GM18951 (cell line): ENCODE data around the gene POLR3GL.
A peak's percentile ranks its signal among the peaks of the same experiment; 100 is the strongest.

ENCODE experiments used
- POLR2A ChIP-seq: IDR thresholded peaks from 4 replicates; pipeline ENCODE4 v1.6.1; 2011; ENCODE audit warnings: mild to moderate bottlenecking; ENCODE audit not compliant: insufficient read length, insufficient read depth; ENCODE audit errors: extremely low read depth
- in situ Hi-C: fragments of 300-500 bp; cut with MboI; formaldehyde crosslinking; loops from one replicate; pipeline ENCODE4 v1.12.0; 2022; ENCODE audit warnings: low sequenced_read_pairs, mixed read lengths, inconsistent platforms; ENCODE audit not compliant: unreplicated experiment

Gene POLR3GL

DNA sequence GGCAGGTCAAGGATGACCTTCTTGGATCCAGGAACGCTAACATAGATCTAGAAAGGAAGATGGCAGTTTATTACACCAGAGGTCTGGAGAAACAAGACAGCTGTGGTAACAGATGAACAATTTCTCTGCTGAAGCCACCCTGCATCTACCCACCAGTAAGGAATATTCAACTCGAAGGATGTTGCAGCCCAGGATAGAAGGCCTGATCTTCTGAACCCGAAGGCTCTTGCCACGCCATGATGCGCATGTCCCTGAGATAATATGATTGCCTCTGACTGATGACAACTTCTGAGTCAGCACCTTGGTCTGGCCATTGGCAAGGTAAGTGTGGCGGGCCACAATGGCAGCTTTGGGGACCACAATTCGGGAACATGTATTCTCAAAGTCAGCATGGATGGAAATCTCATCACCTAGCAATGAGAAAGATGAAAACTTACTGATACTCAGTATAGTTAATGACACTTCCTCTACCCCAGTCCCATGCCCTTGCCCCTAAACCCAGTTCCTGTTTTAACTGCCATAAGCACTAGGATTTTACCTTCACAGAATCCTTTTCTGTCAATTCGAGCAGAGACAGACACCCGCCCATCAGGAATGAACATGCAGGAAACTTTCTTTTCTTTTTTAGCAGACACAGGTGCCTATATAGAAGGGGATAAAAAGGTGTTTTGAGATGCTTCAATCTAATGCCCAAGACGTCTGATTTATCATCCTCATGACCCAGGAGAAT, 30.1 kb downstream of the POLR3GL start:
- in situ Hi-C loops: no loop called here
- peak; percentile 28 for TF ChIP-seq POLR2A

DNA sequence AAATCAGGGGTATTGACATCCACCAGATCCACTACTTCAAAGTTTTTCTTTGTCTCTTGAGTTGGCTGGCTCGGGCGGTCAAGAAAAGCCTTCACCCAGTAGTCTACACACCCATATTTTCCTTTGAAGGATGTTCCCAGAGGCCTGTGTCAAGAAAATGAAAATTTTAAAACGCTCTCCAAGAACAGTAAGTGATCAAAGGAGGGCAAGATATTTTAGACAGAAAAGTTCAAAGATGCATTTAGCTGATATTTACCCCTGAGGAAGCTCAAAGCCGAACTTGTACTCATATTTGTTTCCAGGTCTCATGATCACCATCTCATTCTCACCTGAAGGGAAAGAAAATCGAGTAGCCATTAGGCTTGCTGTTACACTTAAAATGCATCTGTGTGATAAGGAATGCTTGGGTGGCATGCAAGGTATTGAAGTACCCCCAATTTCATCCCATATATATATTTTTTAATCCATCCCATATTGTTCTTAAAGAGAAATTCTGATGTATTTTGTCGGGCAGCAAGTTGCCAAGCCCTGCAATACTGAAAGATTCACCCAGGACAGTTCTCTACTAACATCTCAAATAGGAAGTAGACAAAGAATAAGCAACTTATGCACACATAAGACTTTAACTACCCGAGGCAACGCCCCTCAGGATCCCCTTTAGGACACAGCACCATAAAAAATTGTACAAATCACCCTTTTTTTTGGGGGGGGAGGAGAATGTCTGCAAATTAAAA, 30.8 kb downstream of the POLR3GL start:
- no peak for TF ChIP-seq POLR2A
- in situ Hi-C loops: no loop called here

DNA sequence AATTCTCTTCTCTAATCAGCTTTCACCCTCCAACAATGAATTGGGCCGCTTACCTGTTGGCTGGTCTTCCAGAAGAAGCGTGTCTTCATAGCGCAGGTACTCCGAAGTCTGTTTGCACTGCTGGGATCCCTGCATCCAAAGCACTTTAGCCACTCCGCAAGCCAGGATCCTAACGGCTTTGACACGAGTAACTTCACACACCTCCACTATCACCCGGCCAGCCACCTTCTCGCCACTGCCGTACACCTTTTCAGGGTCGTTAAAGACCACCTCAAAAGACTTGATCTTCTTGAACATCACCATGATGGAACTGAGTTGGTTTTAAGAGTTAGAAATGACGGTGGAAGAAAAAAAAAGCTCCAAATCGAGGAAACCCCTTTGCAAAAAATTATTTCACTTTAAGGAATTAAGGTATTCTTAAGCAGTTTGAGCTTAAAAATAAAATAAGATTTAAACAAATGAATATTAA, 31.5 kb downstream of the POLR3GL start:
- no peak for TF ChIP-seq POLR2A
- in situ Hi-C loops: no loop called here

DNA sequence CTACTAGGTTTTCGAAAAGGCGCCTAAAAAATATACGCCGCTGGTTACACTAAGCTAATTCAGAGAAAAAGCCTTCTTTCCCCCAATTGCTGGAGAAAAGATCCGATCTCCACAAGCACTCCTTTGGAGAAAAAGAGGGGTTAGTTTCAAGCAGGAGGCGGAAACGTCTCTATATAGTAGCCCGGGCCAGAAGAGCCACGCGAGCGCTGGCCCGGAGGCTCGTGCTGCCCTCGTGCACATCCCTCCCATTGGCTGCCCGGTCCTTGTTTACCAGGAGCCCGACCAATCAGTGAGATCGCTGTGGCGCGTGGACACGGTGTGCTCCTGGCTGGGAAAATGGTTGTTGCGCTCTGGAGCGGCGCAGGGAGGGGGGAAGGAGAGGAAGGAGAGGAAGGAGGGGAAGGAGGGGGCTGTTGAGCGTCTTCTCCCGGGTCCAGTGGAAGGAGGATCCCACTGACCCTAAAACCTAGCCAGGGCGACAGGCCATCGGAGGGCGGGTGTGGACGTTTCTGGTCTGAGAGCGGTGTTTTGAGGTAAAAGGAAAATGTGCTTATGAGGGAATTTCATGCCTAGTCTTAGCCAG, 32.0 kb downstream of the POLR3GL start, which contains the start of gene TXNIP:
Gene TXNIP, minus strand, starts transcription at position 147 of the 583 bp plus-strand sequence. CDS start 313 bp downstream, outside the sequence.
- TF ChIP-seq POLR2A: peak; percentile 71
- in situ Hi-C loops: no loop called here

DNA sequence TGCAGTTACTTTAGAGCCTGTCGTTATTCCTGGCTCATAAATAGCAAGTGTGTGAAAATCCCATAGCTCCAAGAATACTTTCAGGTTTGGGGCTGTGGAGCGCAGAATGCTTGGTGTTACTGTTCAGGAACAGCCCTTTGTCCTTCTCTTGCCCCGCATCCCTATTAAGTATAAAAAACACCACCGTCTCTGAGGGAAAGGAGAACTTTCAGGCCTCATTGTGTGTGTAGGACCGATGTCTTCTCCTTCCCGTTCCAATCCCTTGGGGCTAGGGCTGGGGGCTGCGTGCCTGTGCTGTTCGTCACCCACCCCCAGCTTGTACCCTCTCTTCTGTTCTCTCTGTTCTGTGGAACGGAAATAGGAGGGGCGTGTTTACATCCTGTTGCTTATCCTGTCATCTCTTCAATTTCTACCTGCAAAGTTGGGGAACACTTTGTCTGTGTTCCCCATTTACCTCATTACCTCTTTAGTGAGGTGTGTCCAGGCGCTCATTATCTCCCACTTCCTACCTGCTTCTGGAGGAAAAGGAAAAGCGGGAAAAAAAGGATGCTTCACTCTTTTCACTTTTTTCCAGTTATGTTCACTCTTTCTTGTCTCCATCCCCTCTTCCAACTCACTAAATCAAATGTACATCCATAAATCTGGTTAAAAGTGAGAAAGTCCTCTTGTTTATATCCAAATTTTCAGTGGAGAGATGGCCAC, 32.7 kb downstream of the POLR3GL start:
- in situ Hi-C loops: no loop called here
- peak; percentile 41 for TF ChIP-seq POLR2A

DNA sequence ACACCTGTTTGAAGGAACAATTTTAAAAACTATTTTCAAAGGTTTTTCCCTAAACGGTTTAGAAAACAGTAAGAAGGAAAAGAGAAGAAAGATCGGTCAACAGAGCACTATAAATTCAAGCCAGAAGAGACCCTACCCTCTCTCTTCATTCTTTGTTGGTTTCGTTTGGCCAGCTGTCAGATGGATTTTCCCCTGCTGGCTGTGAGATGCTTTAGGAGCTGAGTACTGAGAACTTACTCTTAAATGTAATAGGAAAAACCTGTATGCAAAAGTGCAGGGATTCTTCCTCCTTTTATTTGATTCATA, 33.2 kb downstream of the POLR3GL start:
- in situ Hi-C loops: no loop called here
- no peak for TF ChIP-seq POLR2A

DNA sequence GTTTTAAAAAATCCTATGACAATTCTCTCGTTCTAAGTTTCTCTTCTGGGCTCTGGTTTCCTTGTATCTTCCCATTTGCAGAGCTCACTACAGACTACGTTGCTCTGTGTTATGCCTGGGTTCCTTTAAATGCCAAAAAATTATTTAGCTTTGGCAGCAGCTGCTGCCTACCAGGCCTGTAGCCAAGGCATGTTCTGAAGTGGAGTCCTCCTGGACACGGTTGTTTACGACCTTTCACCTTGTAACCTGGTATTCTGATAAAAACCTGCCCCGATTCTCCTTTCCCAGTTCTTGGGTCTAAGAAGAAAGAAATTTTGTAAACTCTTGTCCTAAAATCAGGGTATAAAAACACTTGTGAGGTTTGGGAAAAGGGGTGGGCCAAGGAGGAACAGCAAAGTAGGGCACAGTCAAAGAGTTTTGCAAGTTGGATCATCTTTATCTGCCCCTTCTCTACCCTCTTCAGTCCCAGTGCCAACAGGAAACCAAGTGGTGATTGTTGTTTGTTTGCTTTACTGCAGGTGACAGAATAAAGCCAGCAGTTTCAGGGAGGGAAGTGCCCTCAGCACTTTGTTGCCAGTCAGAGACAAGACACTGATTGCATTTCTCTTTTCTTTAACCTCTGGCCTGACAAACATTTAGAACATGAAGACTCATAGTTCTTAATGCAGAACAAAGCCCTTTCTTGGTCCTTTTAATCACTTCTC, 35.0 kb downstream of the POLR3GL start:
- in situ Hi-C loops: no loop called here
- TF ChIP-seq POLR2A: no peak

DNA sequence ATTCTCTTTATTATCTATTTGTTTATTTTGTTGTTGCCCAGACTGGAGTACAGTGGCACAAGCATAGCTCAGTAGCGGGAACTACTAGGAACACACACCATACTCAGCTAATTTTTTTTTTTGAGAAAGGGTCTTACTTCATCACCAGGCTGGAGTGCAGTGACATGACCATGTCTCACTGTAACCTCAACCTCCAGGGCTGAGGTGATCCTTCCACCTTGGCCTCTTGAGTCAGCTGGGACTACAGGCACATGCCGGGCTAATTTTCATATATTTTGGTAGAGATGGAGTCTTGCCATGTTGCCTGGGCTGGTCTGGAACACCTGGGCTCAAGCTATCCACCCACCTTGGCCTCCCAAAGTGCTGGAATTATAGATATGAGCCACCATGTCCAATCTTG, 37.2 kb downstream of the POLR3GL start:
- TF ChIP-seq POLR2A: no peak
- in situ Hi-C loops: no loop called here

DNA sequence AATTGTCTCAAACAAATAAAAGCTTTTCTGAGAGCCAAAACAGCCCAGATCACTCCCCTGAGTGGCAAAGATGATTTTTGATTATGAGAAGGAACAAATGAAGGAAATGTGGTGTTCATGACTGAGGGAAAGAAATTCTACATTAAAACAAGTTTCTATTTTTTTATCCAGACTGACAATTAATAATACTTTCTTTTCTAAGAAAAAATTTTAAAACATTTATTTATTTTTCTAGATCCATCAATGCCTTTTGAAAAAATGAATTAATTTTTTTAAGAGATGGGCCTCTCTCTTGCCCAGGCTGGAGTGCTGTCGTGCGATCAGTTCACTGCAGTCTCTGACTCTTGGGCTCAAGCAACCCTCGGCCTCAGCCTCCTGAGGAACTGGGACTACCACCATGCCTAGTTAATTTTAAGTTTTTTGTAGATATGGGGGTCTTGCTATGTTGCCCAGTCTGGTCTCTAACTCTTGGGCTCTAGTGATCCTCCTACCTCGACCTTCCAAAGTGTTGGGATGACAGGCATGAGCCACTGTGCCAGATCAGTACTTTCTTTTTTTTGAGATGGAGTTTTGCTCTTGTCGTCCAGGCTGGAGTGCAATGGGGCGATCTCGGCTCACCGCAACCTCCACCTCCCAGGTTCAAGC, 43.1 kb downstream of the POLR3GL start:
- no peak for TF ChIP-seq POLR2A
- in situ Hi-C loops: no loop called here

DNA sequence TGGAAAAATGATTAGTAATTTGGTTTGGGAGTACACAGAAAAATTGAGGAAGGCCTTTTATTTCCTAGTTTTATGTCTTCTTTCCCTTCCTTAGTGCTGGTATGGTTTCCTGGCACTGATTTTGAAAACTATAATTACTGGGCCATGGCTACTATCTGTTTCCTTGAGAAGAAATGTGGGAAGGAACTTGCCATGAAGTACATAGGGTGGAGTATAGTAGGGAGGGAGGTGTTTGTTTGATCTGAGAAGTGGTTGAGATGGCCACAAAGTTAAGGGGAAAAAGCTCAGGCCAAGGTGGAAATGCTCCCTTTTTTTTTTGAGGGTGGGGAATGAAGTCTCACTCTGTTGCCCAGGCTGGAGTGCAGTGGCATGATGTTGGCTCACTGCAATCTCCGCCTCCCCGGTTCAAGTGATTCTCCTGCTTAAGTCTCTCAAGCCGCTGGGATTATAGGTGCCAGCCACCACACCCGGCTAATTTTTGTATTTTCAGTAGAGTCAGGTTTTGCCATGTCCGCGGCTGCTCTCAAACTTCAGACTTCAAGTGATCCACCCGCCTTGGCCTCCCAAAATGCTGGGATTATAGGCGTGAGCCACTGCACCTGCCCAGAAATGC, 45.7 kb downstream of the POLR3GL start:
- TF ChIP-seq POLR2A: no peak

DNA sequence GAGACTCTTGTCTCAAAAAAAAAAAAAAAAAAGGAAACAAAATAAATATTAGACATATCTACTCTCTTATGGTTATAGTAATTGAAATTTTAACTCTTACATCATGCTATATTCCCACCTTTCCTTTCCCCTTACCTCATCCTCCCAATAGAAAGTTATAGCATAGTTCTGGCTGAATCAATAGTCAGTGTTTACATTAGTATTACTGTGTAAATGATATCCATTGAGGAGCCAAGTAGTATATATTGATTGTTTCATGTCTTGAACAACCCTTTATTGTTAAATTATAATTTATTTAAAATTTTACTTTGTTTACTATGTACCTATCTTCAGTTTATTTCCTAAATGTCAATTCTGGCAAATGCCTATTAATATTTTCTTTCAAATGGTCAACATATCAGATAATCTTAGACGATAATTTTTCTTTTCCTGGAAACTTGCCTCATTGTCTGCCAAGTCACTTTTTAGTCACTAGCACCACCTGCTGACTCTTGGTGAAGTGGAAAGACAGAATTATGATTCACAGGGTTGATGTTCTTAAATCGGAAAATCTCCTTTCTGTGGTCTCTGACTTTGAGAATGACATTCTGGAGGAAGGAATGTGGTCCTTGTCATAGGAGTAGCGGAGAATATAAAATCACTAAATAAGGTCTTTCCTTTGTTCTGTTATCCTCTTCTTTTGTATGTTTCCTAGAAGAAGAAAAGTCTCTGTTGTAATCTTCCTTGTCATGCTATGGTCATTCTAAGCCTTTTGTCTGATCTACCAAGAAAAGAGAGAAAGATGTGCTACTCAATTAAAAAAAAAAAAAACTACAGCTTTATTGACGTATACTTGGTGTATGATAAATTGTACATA, 48.4 kb downstream of the POLR3GL start:
- TF ChIP-seq POLR2A: no peak
- in situ Hi-C loops: loop anchor here (5.0 kb wide), 1 partner anchor 36 kb away; no protein-coding TSS in a partner anchor

More for the DNA sequence above, 45.7 kb downstream of the POLR3GL start:
- in situ Hi-C loops: loop anchor here (5.0 kb wide), 1 partner anchor 33 kb away; no protein-coding TSS in a partner anchor
